Gastrocnemius medialis (tissue), 4 donors: Measurements from ENCODE around the gene TMEM87B. TPM values are rescaled to one million over a fixed set of nuclear protein-coding genes. Genes with fewer than 3 reads are reported as not detected.
A peak's percentile ranks its signal among the peaks of the same experiment; 100 is the strongest.

Source experiments
- ATAC-seq, 2 donors: fragments of 150-250 bp; one replicate each; pipeline ENCODE4 v1.9.1; 2016
- DNase-seq, 2 donors: peaks; one replicate each; pipeline ENCODE4 v3.0.0-alpha.2; 2019
- H3K27ac ChIP-seq, 4 donors: fragments of 200-600 bp; sonication (generic); 1 replicate in 1 of 4; 2 replicates in 3 of 4; pipeline ENCODE4 v1.5.1; 2016 to 2018; ENCODE audit warnings: mild to moderate bottlenecking in 2 of 4, moderate library complexity in 1 of 4
- H3K27me3 ChIP-seq, 3 donors: fragments of 200-600 bp; sonication (generic) in 2 of 3; 1 replicate in 1 of 3; 2 replicates in 2 of 3; pipeline versions ENCODE4 v1.5.1 to v1.6.0; 2016 to 2019; ENCODE audit warnings: mild to moderate bottlenecking in 1 of 3, moderate library complexity in 1 of 3
- H3K36me3 ChIP-seq, 2 donors: fragments of 200-600 bp; sonication (generic) in 1 of 2; one replicate each; pipeline ENCODE4 v1.5.1; 2017 to 2018
- H3K4me1 ChIP-seq, 2 donors: fragments of 200-600 bp; sonication (generic) in 1 of 2; one replicate each; pipeline ENCODE4 v1.5.1; 2016 to 2017; ENCODE audit warnings: mild to moderate bottlenecking in 2 of 2
- H3K4me3 ChIP-seq, 4 donors: fragments of 200-600 bp; sonication (generic) in 3 of 4; 1 replicate in 1 of 4; 2 replicates in 3 of 4; pipeline ENCODE4 v1.5.1; 2016 to 2019; ENCODE audit warnings: mild to moderate bottlenecking in 2 of 4
- H3K9me3 ChIP-seq, 3 donors: fragments of 200-600 bp; sonication (generic) in 2 of 3; 1 replicate in 1 of 3; 2 replicates in 2 of 3; pipeline ENCODE4 v1.5.1; 2016 to 2019
- POLR2A ChIP-seq, 2 donors: fragments of 450-650 bp; IDR thresholded peaks; one replicate each; pipeline ENCODE4 v1.6.1; 2017; ENCODE audit warnings: antibody characterized with exemption in 2 of 2, mild to moderate bottlenecking in 2 of 2, moderate library complexity in 2 of 2
- in situ Hi-C, 4 donors: fragments of 200-750 bp; cut with MboI; loops; one replicate each; pipeline versions ENCODE4 v1.15.0 to v1.8.0; 2017; ENCODE audit warnings: low sequenced_read_pairs in 4 of 4
- intact Hi-C: fragments of 100-400 bp; cut with DNase I; formaldehyde crosslinking; loops from one replicate; pipeline ENCODE4 v1.15.1; 2023; ENCODE audit warnings: low total_unique reads
- total RNA-seq, 4 donors: library from RNA; depleted of rRNA; stranded (reverse); fragments of >200 nt; gene quantifications; one replicate each; pipeline versions ENCODE4 v1.1.0 to v1.2.3, GENCODE V29; 2016
- TF ChIP-seq, protein P1 (sequence below), 5 experiments: fragments of 450-650 bp in 3 of 5; fragments of 200-600 bp in 2 of 5; sonication (generic) in 2 of 5; IDR thresholded peaks in 4 of 5; conservative IDR thresholded peaks in 1 of 5; 1 replicate in 4 of 5; 2 replicates in 1 of 5; pipeline ENCODE4 v1.5.1; 2016 to 2019; ENCODE audit warnings: antibody characterized with exemption in 5 of 5, mild to moderate bottlenecking in 3 of 5, moderate library complexity in 3 of 5

The TMEM87B gene
- total RNA-seq, 4 donors from 2014 or later = 2.6 to 5.0 (median 3.1) TPM

DNA sequence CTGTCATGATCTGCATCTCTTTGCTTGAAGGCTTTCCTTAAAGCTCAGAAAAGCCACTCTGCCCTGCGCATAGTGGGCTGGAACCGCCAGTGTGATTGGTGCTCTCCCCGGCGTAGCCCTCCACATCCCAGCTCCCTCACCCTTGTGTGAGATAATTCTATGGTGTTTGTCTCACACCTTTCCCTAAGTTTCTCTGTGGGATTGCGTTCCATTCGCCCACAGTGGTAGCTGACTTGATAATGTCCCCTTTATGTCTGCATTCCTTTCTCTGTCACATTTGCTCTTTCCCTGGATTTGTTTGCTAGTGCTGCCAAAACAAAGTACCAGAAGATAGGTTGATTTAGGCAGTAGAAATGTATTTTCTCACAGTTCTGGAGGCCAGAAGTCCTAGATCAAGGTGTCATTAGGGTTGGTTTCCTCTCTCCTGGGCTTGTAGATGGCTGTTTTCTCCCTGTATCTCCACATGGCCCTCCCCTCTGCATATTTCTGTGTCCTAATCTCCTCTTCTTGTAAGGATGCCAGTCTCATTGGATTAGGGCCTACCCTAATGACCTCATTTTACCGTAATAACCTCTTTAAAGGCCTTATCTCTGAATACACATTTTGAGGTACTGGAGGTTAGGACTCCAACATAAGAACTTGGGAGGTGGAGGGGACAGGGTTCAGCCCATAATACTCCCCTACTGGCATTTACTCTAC, 7.4 kb upstream of the TMEM87B start:
- Histone ChIP-seq H3K27ac (no peak overlapping the region), H3K4me1 (no peaks in the 10 kb centered on the region), H3K27me3 (no peaks in the 10 kb centered on the region), H3K9me3 (no peaks in the 10 kb centered on the region), H3K36me3 (no peaks in the 10 kb centered on the region), H3K4me3 (no peak overlapping the region)
- intact Hi-C loops (loop anchor here (2.0 kb wide), 2 partner anchors 101 to 149 kb away; partner anchors contain the start of gene MERTK), in situ Hi-C loops (loop anchor here in 3 of 4 donors (5.0 kb wide), 1 partner anchor 155 kb away; no protein-coding TSS in a partner anchor)
- TF ChIP-seq POLR2A (IDR thresholded peaks at IDR 0.05) = no peak
- TF ChIP-seq, protein P1, sequence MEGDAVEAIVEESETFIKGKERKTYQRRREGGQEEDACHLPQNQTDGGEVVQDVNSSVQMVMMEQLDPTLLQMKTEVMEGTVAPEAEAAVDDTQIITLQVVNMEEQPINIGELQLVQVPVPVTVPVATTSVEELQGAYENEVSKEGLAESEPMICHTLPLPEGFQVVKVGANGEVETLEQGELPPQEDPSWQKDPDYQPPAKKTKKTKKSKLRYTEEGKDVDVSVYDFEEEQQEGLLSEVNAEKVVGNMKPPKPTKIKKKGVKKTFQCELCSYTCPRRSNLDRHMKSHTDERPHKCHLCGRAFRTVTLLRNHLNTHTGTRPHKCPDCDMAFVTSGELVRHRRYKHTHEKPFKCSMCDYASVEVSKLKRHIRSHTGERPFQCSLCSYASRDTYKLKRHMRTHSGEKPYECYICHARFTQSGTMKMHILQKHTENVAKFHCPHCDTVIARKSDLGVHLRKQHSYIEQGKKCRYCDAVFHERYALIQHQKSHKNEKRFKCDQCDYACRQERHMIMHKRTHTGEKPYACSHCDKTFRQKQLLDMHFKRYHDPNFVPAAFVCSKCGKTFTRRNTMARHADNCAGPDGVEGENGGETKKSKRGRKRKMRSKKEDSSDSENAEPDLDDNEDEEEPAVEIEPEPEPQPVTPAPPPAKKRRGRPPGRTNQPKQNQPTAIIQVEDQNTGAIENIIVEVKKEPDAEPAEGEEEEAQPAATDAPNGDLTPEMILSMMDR (IDR thresholded peaks at IDR 0.05 in 4 of 5, conservative IDR thresholded peaks at IDR 0.05 in 1 of 5) = no peak
- ATAC-seq (no peak), DNase-seq (no peak)

DNA sequence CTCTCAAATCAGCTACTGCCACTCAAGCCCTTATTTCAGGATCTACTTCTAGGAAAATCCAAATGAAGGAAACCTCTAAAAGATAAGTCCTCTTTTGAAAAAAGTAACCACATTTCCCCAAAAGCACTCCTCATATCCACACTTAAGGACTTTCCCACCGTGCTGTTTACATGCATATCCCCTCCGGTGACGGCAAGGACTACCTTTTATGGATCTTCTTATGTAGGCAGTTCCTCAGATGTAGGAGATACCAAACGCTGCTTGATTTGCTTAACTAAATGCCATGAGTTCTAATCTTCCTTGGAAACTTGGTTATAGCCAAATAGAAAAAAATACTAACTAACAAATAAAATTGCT, 6.9 kb upstream of the TMEM87B start:
- Histone ChIP-seq H3K27me3 (no peaks in the 10 kb centered on the region), H3K4me1 (no peaks in the 10 kb centered on the region), H3K4me3 (no peak overlapping the region), H3K27ac (no peak overlapping the region), H3K9me3 (no peaks in the 10 kb centered on the region), H3K36me3 (no peaks in the 10 kb centered on the region)
- no peak for TF ChIP-seq POLR2A (IDR thresholded peaks at IDR 0.05)
- no peak for ATAC-seq
- DNase-seq = no peak
- intact Hi-C loops (loop anchor here (2.0 kb wide), 2 partner anchors 101 to 149 kb away; partner anchors contain the start of gene MERTK), in situ Hi-C loops (loop anchor here in 3 of 4 donors (5.0 kb wide), 1 partner anchor 156 kb away; no protein-coding TSS in a partner anchor)

DNA sequence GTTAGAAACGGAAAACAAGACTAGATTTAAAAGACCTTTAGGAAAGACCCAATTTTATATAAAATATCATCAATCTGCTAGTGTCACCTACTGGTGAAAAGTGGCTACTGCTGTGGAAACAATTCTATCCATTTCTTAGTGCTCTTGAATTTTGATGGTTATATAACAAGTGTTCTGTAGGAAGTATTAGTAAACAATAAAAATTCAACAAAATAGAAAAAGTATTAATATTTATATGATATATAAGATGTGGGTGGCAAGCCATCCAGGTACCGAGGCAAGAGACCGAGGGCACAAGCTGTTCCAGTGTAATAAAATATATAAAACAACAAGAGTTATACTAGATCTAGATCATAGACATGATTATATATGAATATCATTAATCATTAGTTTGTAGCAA, 6.2 kb upstream of the TMEM87B start:
- intact Hi-C loops (loop anchor here (2.0 kb wide), 2 partner anchors 102 to 150 kb away; partner anchors contain the start of gene MERTK), in situ Hi-C loops (loop anchor here in 3 of 4 donors (5.0 kb wide), 1 partner anchor 157 kb away; no protein-coding TSS in a partner anchor)
- H3K4me1 ChIP-seq = peaks cover 0 to 5% of the 10 kb centered on the region in 2 donors
- DNase-seq (no peak), ATAC-seq (peak; percentile 70 to 84)
- no peaks in the 10 kb centered on the region for H3K36me3 ChIP-seq
- no peaks in the 10 kb centered on the region for H3K27me3 ChIP-seq
- no peaks in the 10 kb centered on the region for H3K9me3 ChIP-seq
- H3K4me3 ChIP-seq = no peak overlapping the region
- no peak for TF ChIP-seq POLR2A (IDR thresholded peaks at IDR 0.05)
- TF ChIP-seq, protein P1 (IDR thresholded peaks at IDR 0.05 in 4 of 5, conservative IDR thresholded peaks at IDR 0.05 in 1 of 5) = peak; percentile 63 to 85 (median 73)
- H3K27ac ChIP-seq = no peak overlapping the region

DNA sequence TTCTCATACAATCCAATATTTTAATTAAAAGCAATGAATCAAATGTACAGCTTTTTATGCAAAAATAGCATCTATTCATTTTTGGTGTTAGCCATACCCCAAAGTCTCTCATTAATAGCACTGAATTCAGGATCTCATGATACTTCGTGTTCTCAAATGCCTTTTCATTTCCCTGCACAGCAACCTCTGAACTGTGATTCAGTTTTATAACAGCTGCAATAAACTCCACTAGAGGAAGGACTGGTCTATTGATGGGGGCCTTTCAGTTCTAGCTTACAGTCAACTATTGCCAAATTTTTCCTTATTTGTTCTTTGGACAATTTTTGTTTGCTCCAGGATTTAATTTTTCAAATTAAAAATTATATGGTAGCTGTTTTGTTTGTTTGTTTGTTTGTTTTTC, 4.8 kb upstream of the TMEM87B start:
- Histone ChIP-seq H3K4me1 (peaks cover 0 to 5% of the 10 kb centered on the region in 2 donors), H3K27ac (no peak overlapping the region), H3K9me3 (no peaks in the 10 kb centered on the region), H3K36me3 (no peaks in the 10 kb centered on the region), H3K4me3 (no peak overlapping the region), H3K27me3 (no peaks in the 10 kb centered on the region)
- intact Hi-C loops (loop anchor here (1.0 kb wide), 1 partner anchor 163 kb away; no protein-coding TSS in a partner anchor), in situ Hi-C loops (loop anchor here in 2 of 4 donors (5.0 to 10.0 kb wide), 3 partner anchors 163 to 214 kb away; partner anchors contain the start of gene ZC3H8 (in 1 of the 2))
- TF ChIP-seq, protein P1 (IDR thresholded peaks at IDR 0.05 in 4 of 5, conservative IDR thresholded peaks at IDR 0.05 in 1 of 5) = no peak
- TF ChIP-seq POLR2A (IDR thresholded peaks at IDR 0.05) = no peak
- ATAC-seq (no peak), DNase-seq (no peak)
